NOMO-1 treated with DMSO at 0.1 percent for 48 hours (cell line): Measurements from ENCODE around the gene STX18.
A peak's percentile ranks its signal among the peaks of the same experiment; 100 is the strongest.
"Not testable (repeated sequence)": the region's sequence is repeated elsewhere in the genome, so short reads cannot be mapped to it uniquely, and the experiment has no call there.

Source experiments
- DNase-seq: peaks from one replicate; lab custom pipeline; 2025; ENCODE audit not compliant: unreplicated experiment; lab: John Stamatoyannopoulos, UW

The STX18 gene

GRCh38 chr4:4510641-4511040 is 31.2 kb downstream of the STX18 start:
- DNase-seq: not testable (repeated sequence)

- DNase-seq: no peak
Observed at GRCh38 chr4:4509521-4509920, 32.3 kb downstream of the STX18 start.

- DNase-seq: no peak
Observed at GRCh38 chr4:4507923-4508322, 33.9 kb downstream of the STX18 start.

- DNase-seq: no peak
Observed at GRCh38 chr4:4507403-4507802, 34.4 kb downstream of the STX18 start.

- DNase-seq: no peak
Observed at GRCh38 chr4:4506961-4507360, 34.9 kb downstream of the STX18 start.

- DNase-seq: not testable (repeated sequence)
Observed at GRCh38 chr4:4505211-4505610, 36.6 kb downstream of the STX18 start.

GRCh38 chr4:4504783-4505182 is 37.1 kb downstream of the STX18 start:
- no peak for DNase-seq

GRCh38 chr4:4502694-4503311 is 39.0 kb downstream of the STX18 start:
- no peak for DNase-seq

GRCh38 chr4:4501679-4502078 is 40.2 kb downstream of the STX18 start:
- DNase-seq: no peak

GRCh38 chr4:4499438-4500123 is 42.3 kb downstream of the STX18 start:
- DNase-seq: no peak

GRCh38 chr4:4496592-4497372 is 45.1 kb downstream of the STX18 start:
- no peak for DNase-seq

GRCh38 chr4:4494882-4495281 is 47.0 kb downstream of the STX18 start:
- no peak for DNase-seq

- peak; percentile 22 for DNase-seq
Observed at GRCh38 chr4:4492161-4492847, 49.5 kb downstream of the STX18 start.

GRCh38 chr4:4491396-4491893 is 50.4 kb downstream of the STX18 start:
- DNase-seq: peak; percentile 54

GRCh38 chr4:4490816-4491215 is 51.0 kb downstream of the STX18 start:
- DNase-seq: no peak

- no peak for DNase-seq
Observed at GRCh38 chr4:4490041-4490440, 51.8 kb downstream of the STX18 start.

- peak; percentile 65 for DNase-seq
Observed at GRCh38 chr4:4488405-4489404, 53.1 kb downstream of the STX18 start.

GRCh38 chr4:4486969-4487368 is 54.9 kb downstream of the STX18 start:
- no peak for DNase-seq

- no peak for DNase-seq
Observed at GRCh38 chr4:4485806-4486205, 56.0 kb downstream of the STX18 start.

GRCh38 chr4:4481399-4481994 is 60.4 kb downstream of the STX18 start:
- no peak for DNase-seq
